ENCODE data around the gene NTRK1.

The NTRK1 gene

GRCh38 chr1:156842618-156843300, 17.9 kb upstream of the NTRK1 start:
- TF ChIP-seq, protein P1, sequence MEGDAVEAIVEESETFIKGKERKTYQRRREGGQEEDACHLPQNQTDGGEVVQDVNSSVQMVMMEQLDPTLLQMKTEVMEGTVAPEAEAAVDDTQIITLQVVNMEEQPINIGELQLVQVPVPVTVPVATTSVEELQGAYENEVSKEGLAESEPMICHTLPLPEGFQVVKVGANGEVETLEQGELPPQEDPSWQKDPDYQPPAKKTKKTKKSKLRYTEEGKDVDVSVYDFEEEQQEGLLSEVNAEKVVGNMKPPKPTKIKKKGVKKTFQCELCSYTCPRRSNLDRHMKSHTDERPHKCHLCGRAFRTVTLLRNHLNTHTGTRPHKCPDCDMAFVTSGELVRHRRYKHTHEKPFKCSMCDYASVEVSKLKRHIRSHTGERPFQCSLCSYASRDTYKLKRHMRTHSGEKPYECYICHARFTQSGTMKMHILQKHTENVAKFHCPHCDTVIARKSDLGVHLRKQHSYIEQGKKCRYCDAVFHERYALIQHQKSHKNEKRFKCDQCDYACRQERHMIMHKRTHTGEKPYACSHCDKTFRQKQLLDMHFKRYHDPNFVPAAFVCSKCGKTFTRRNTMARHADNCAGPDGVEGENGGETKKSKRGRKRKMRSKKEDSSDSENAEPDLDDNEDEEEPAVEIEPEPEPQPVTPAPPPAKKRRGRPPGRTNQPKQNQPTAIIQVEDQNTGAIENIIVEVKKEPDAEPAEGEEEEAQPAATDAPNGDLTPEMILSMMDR (IDR thresholded peaks at IDR 0.05; ENCODE audit: low read depth, low read length), result no peak

DNA sequence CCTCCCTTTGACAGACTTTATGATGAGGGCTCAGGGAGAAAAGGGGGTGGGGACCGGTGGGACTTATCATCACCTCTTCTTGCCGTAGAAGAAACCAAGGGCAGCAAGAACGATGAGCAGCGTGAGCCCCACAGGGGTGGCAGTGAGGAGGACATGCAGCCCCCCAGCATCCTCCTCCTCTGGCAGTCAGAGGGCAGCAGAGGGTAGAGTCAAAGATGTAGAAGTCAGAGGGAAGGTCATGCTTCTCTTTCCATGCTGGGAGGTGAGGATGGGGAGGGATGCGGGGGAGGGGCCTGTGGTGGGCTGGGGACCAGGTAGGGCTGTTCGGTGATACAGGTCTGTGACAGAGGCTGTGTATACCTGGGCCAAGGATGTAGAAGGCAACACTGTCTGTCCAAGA, 16.6 kb upstream of the NTRK1 start:
- TF ChIP-seq, protein P1 (IDR thresholded peaks at IDR 0.05; ENCODE audit: low read depth, low read length), result no peak
- no peak overlapping the region for H3K4me3 ChIP-seq (replicated peaks in 1 of 2; ENCODE audit: low read depth in 2 of 2, low read length in 2 of 2)
- no peak for DNase-seq (ENCODE audit: low read depth in 2 of 2)

More at GRCh38 chr1:156842618-156843300, 17.9 kb upstream of the NTRK1 start:
- DNase-seq (ENCODE audit: low read depth in 2 of 2), result no peak
- no peak overlapping the region for H3K4me3 ChIP-seq (replicated peaks in 1 of 2; ENCODE audit: low read depth in 2 of 2, low read length in 2 of 2)

DNA sequence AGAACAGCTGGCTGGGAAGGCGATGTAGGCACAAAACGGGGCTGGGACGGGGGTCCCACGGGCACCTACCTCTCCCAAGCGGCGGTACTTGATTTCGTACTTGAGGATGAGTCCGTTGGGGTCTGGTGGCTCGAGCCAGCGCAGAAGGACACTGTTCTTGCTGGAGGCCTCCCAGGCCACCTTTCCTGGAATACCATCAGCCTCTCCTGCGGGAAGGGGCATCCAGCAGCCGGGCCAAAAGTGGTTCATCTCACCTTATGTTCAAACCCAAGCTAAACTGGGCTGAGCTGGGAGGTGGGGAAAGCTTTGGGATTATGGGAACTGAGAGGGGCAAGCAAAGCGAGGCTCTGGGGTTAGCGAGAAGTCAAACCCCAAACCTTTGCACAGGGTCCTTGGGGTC, 16.0 kb upstream of the NTRK1 start:
- TF ChIP-seq, protein P1 (IDR thresholded peaks at IDR 0.05; ENCODE audit: low read depth, low read length), result no peak
- H3K4me3 ChIP-seq (replicated peaks in 1 of 2; ENCODE audit: low read depth in 2 of 2, low read length in 2 of 2), result no peak overlapping the region
- DNase-seq (ENCODE audit: low read depth in 2 of 2), result no peak

DNA sequence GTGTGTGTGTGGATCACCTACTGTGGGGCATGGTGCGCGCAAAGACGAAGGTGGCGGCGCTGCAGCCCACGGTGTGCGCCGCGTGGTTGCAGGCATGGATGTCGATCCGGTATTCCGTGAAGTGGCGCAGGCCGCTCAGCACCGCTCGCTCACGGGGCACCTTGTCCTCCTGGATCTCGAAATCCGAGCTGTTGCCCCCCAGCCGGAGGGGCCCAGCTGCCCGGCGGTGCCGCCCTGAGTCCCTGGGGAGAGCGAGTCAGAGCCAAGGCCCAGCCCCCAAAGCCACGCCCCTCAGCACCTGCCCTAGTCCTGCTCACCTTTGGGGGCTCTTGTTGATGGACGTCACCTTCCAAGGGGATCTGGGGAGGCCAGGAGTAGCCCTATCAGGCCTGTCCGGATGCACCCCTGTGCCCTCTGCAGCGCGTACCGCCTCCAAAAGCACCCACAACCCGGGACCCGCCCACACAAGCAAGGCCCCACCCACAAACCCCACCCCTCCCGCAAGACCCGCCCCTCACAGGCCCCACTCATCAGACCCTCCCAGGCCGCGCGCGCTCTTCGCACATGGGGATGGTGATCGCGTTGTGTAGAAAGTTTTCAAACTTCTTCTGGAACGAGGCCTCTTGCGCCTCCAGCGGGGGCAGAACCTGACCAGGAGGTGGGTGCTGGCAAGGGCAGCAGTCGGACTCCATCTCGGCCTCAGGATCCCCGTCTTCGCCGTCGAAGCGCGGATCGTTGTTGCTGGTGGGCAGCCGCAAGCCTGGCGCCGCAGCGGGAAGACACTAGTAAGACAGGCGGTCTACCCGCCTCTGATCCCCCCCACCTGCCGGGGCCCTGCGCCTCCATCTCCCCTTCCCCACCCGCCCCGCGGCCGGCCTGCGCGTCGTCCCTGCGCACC, 15.4 kb upstream of the NTRK1 start:
- TF ChIP-seq, protein P1 (IDR thresholded peaks at IDR 0.05; ENCODE audit: low read depth, low read length), result no peak
- DNase-seq (ENCODE audit: low read depth in 2 of 2), result no peak
- no peak overlapping the region for H3K4me3 ChIP-seq (replicated peaks in 1 of 2; ENCODE audit: low read depth in 2 of 2, low read length in 2 of 2)

GRCh38 chr1:156845953-156846545, 14.6 kb upstream of the NTRK1 start:
- TF ChIP-seq, protein P1 (IDR thresholded peaks at IDR 0.05; ENCODE audit: low read depth, low read length), result no peak
- DNase-seq (ENCODE audit: low read depth in 2 of 2), result no peak
- H3K4me3 ChIP-seq (replicated peaks in 1 of 2; ENCODE audit: low read depth in 2 of 2, low read length in 2 of 2), result no peak overlapping the region

- no peak overlapping the region for H3K4me3 ChIP-seq (replicated peaks in 1 of 2; ENCODE audit: low read depth in 2 of 2, low read length in 2 of 2)
- TF ChIP-seq, protein P1 (IDR thresholded peaks at IDR 0.05; ENCODE audit: low read depth, low read length), result no peak
- DNase-seq (ENCODE audit: low read depth in 2 of 2), result no peak
Observed at GRCh38 chr1:156846643-156847042, 14.0 kb upstream of the NTRK1 start.

Measured in cardiac fibroblast (primary cell).